Spleen (tissue), 11 donors: Measurements from ENCODE around the gene DCPS. TPM values are rescaled to one million over a fixed set of nuclear protein-coding genes. Genes with fewer than 3 reads are reported as not detected.
A peak's percentile ranks its signal among the peaks of the same experiment; 100 is the strongest.
"Not testable (repeated sequence)": the region's sequence is repeated elsewhere in the genome, so short reads cannot be mapped to it uniquely, and the experiment has no call there.

ENCODE experiments used
- DNase-seq: peaks from one replicate; pipeline ENCODE4 v3.0.0-alpha.2; 2020
- H3K27ac ChIP-seq, 8 donors: fragments of 200-600 bp; sonication (generic) in 7 of 8; 1 replicate in 4 of 8; 2 replicates in 4 of 8; pipeline versions ENCODE4 v1.5.0 to v1.8.0; 2016 to 2021; ENCODE audit warnings: inconsistent platforms in 4 of 8, mild to moderate bottlenecking in 4 of 8, moderate library complexity in 1 of 8
- H3K27me3 ChIP-seq, 7 donors: fragments of 200-600 bp; sonication (generic) in 6 of 7; replicated peaks in 1 of 7; 1 replicate in 4 of 7; 2 replicates in 3 of 7; pipeline versions ENCODE4 v1.5.0 to v1.8.0; 2016 to 2021; ENCODE audit warnings: inconsistent platforms in 3 of 7, mild to moderate bottlenecking in 1 of 7
- H3K36me3 ChIP-seq, 6 donors: fragments of 200-600 bp; sonication (generic) in 5 of 6; 1 replicate in 4 of 6; 2 replicates in 2 of 6; pipeline versions ENCODE4 v1.5.0 to v1.8.0; 2016 to 2021; ENCODE audit warnings: inconsistent platforms in 2 of 6
- H3K4me1 ChIP-seq, 6 donors: fragments of 200-600 bp; sonication (generic) in 5 of 6; 1 replicate in 3 of 6; 2 replicates in 3 of 6; pipeline versions ENCODE4 v1.5.0 to v1.8.0; 2016 to 2021; ENCODE audit warnings: inconsistent platforms in 3 of 6
- H3K4me3 ChIP-seq, 8 donors: fragments of 200-600 bp; sonication (generic) in 7 of 8; 1 replicate in 4 of 8; 2 replicates in 4 of 8; pipeline versions ENCODE4 v1.5.0 to v1.8.0; 2016 to 2021; ENCODE audit warnings: inconsistent platforms in 4 of 8, mild to moderate bottlenecking in 4 of 8, moderate library complexity in 2 of 8
- H3K9me3 ChIP-seq, 8 donors: fragments of 200-600 bp; sonication (generic) in 7 of 8; 1 replicate in 4 of 8; 2 replicates in 4 of 8; pipeline versions ENCODE4 v1.5.0 to v1.8.0; 2016 to 2021; ENCODE audit warnings: inconsistent platforms in 4 of 8
- CTCF ChIP-seq, 11 experiments: fragments of 200-600 bp in 7 of 11; fragments of 450-650 bp in 4 of 11; sonication (generic) in 4 of 11; IDR thresholded peaks in 8 of 11; conservative IDR thresholded peaks in 3 of 11; 1 replicate in 7 of 11; 2 replicates in 4 of 11; pipeline versions ENCODE4 v1.4.0 to v1.8.0; 2016 to 2021; ENCODE audit warnings: antibody characterized with exemption in 11 of 11, inconsistent platforms in 4 of 11, mild to moderate bottlenecking in 1 of 11
- POLR2A ChIP-seq, 3 donors: fragments of 450-650 bp; IDR thresholded peaks; one replicate each; pipeline ENCODE4 v1.5.1; 2017; ENCODE audit warnings: antibody characterized with exemption in 3 of 3, mild to moderate bottlenecking in 1 of 3
- POLR2AphosphoS5 ChIP-seq, 3 donors: sonication (generic); formaldehyde crosslinking; IDR thresholded peaks; one replicate each; pipeline ENCODE4 v1.5.1; 2017; ENCODE audit warnings: antibody characterized with exemption in 3 of 3
- WGBS, 5 donors: extraction: QIAGEN DNeasy Blood & Tissue Kit in 3 of 5; methylation state at CpG; one replicate each; pipeline versions ENCODE4 v1.1.5 to v1.1.7; 2013 to 2018; 5-methylcytosine and 5-hydroxymethylcytosine counted together
- intact Hi-C: fragments of 100-400 bp; cut with DNase I; formaldehyde crosslinking; loops from one replicate; pipeline ENCODE4 v1.15.0; 2023; ENCODE audit warnings: low total_unique reads
- polyA plus RNA-seq, 3 donors: library from polyadenylated mRNA; stranded (reverse); fragments of 200-250 nt; gene quantifications; one replicate each; pipeline ENCODE4 v1.2.1, GENCODE V29; 2013
- total RNA-seq, 7 donors: library from RNA; depleted of rRNA in 3 of 7; stranded (reverse); fragments of >200 nt in 3 of 7; fragmentation: NEBNext Ultra II Directional in 4 of 7; extraction: Animal tissue kit (Norgen Biotek cat#: 25700) in 4 of 7; gene quantifications; one replicate each; pipeline versions ENCODE4 v1.1.0 to v1.2.1, GENCODE V29; 2016 to 2021
- donor health status: healthy with polysubstance abuse.
- donor health status: DM: no; HTN: no; CAD: no; lungs with moderate emphysema.
- donor health status: DM: no; HTN: no; CAD: no.
- donor health status: Bipolar disorder and iron deficiency.
- donor health status: healthy.
- donor health status: DM: no; HTN: no; CAD: no.
- donor health status: DM: yes; HTN: yes; CAD: no.

The DCPS gene
- total and polyA plus RNA-seq, 10 donors = 17.4 to 35.2 (median 22.7) TPM

- no peak overlapping the region for H3K27ac ChIP-seq
- H3K36me3 ChIP-seq = no peaks in the 10 kb centered on the region
- no peak for DNase-seq
- TF ChIP-seq CTCF (IDR thresholded peaks at IDR 0.05 in 8 of 11, conservative IDR thresholded peaks at IDR 0.05 in 3 of 11) = no peak
- no peak for TF ChIP-seq POLR2A (IDR thresholded peaks at IDR 0.05)
- no peak for TF ChIP-seq POLR2AphosphoS5 (IDR thresholded peaks at IDR 0.05)
- WGBS, 5 donors = 85 to 98% (median 92%) methylated on average over 7 of the region's 7 CpGs
- no peak overlapping the region for H3K4me3 ChIP-seq
- H3K9me3 ChIP-seq = no peaks in the 10 kb centered on the region
- peaks cover 0 to 59% (median 28%) of the 10 kb centered on the region in 6 donors for H3K4me1 ChIP-seq
- no peaks in the 10 kb centered on the region for H3K27me3 ChIP-seq
- intact Hi-C loops = no loop called here
Measured at GRCh38 chr11:126371595-126371994, 67.7 kb downstream of the DCPS start.

DNA sequence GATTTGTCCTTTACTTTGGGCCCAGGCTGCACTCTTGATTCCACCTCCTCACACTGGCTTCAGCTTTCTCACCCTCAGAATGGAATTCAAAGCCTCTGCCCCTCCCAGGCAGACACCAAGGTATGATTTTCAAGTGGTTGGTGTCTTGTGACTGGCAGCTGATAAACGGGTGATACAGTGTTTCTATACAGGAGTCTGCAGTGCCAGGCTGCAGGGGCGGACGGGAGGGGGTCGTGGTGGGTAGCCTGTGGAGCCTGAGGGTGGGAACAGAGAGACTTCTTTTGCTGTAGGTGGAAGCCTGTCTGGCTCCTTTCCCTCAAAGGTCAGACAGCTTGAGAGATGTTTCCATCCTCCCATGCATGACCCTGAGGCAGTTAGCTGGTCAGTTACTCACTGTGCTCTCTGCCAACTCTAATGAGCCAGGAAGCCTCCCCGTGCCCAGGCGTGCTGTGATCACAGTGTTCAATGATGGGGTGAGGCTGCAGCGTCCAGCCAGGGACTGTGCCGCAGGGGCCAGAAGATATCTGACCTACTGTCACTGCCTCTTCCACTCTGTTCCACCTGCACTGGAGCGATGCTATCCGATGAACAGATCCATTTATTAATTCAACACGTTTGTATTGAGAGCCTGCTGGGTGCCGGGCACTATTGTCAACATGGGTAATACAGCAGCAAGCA, 69.7 kb downstream of the DCPS start:
- H3K4me3 ChIP-seq, H3K27me3 ChIP-seq, H3K36me3 ChIP-seq, H3K9me3 ChIP-seq, H3K27ac ChIP-seq, intact Hi-C loops: not testable (repeated sequence)
- 61 to 73% (median 69%) methylated on average over 7 to 12 of the region's 12 CpGs for WGBS, 5 donors
- H3K4me1 ChIP-seq = peaks cover 0 to 40% (median 18%) of the 10 kb centered on the region in 6 donors
- DNase-seq = peak; percentile 34

DNA sequence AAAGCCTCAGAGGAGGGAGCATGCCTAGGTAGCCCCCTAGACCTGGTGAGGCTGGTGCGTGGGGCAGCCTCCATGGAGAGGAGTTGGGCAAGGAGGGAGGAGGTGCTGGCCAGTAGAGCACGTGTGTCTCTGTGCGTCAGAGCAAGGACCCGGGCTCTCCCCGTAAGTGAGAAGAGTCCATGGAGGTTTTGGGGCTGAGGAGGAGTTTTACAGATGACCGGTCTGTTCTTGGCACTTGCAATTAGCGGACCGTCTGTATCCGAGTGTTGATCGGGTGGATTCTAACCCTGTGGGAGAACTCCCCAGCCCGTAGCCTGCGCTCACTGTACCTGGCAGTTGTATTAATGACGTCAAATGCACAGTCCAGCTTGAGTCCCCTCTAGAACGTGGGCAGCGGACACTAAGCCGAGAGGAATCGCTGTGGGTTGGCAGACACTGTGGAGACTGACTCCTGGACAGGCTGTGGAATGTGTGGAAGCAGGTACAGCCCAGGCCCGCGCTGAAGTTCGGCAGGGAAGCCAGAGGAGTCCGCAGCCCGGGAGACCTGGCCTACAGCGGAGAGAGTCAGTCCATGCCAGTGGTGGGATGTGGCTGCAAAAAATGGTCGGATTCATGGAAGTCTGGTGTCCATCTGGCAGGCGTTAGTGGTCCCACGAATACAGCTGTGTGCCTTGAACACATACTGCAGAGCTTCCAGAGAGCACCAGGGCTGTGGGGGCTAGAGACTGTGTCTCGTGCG, 70.9 kb downstream of the DCPS start:
- DNase-seq = peak; percentile 47
- H3K36me3 ChIP-seq, H3K27ac ChIP-seq, H3K27me3 ChIP-seq, H3K4me3 ChIP-seq, intact Hi-C loops, H3K9me3 ChIP-seq: not testable (repeated sequence)
- WGBS, 5 donors = 88 to 97% (median 94%) methylated on average over 10 to 22 of the region's 28 CpGs
- peaks cover 0 to 28% (median 13%) of the 10 kb centered on the region in 6 donors for H3K4me1 ChIP-seq

DNA sequence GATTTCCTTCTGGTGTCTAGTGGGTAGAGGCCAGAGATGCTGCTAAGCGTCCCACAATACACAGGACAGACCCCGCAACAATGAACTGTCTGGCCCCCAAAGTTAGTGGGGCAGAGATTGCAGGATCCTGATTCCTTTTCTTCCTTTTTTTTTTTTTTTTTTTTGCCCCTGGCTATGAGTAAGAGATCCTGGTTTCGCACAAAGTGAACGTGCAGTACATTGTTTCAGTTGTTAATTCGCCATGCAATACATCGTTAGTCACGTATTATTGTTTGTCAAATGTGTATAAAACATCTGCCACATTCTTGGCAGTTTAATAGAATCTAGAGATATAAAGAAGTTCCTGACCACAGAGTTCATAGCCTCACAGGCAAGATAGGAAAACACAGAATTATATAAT, 71.9 kb downstream of the DCPS start:
- DNase-seq = no peak
- peaks cover 0 to 29% (median 9%) of the 10 kb centered on the region in 6 donors for H3K4me1 ChIP-seq

More for the DNA sequence above, 71.9 kb downstream of the DCPS start:
- Histone ChIP-seq H3K27me3 (no peaks in the 10 kb centered on the region), H3K36me3 (no peaks in the 10 kb centered on the region), H3K9me3 (no peaks in the 10 kb centered on the region), H3K27ac (no peak overlapping the region), H3K4me3 (no peak overlapping the region)
- intact Hi-C loops = no loop called here
- WGBS, 5 donors = 58 to 87% (median 75%) methylated on average over 7 of the region's 7 CpGs
- TF ChIP-seq CTCF (IDR thresholded peaks at IDR 0.05 in 8 of 11, conservative IDR thresholded peaks at IDR 0.05 in 3 of 11) (no peak), POLR2A (IDR thresholded peaks at IDR 0.05) (no peak), POLR2AphosphoS5 (IDR thresholded peaks at IDR 0.05) (no peak)
